CD4-positive, CD25-positive, alpha-beta regulatory T cell (primary cell): ENCODE results near the gene MFN2. TPM values are rescaled to one million over a fixed set of nuclear protein-coding genes. Genes with fewer than 3 reads are reported as not detected.
"Not testable (repeated sequence)": the region's sequence is repeated elsewhere in the genome, so short reads cannot be mapped to it uniquely, and the experiment has no call there.

Source experiments
- ATAC-seq, 2 donors: fragments of 150-1000 bp; cut with Tn5 transposase; one replicate each; pipeline ENCODE4 v1.10.0; 2021; ENCODE audit warnings: low read depth in 2 of 2, moderate number of reproducible peaks in 2 of 2, moderate library complexity in 1 of 2
- DNase-seq, 3 donors: peaks; one replicate each; pipeline versions ENCODE4 v3.0.0 to v3.0.0-alpha.2; 2012 to 2022; ENCODE audit warnings: mixed read lengths in 1 of 3
- H3K27ac ChIP-seq: one replicate; pipeline ENCODE4 v1.7.0; 2013; ENCODE audit warnings: mild to moderate bottlenecking, low read length; ENCODE audit not compliant: insufficient read depth, poor library complexity, severe bottlenecking
- H3K27me3 ChIP-seq: one replicate; pipeline ENCODE4 v1.7.0; 2013; ENCODE audit warnings: low read length; ENCODE audit not compliant: control insufficient read depth, insufficient read depth
- H3K36me3 ChIP-seq: one replicate; pipeline ENCODE4 v1.7.0; 2013; ENCODE audit warnings: mild to moderate bottlenecking, low read length, moderate library complexity; ENCODE audit not compliant: control insufficient read depth, insufficient read depth
- H3K4me1 ChIP-seq: 2 replicates; pipeline ENCODE4 v1.7.0; 2013; ENCODE audit warnings: mild to moderate bottlenecking, low read length; ENCODE audit not compliant: insufficient read depth, control insufficient read depth, poor library complexity, severe bottlenecking
- H3K4me3 ChIP-seq: one replicate; pipeline ENCODE4 v1.7.0; 2013; ENCODE audit warnings: low read depth, mild to moderate bottlenecking, low read length, moderate library complexity
- H3K9me3 ChIP-seq, 2 experiments: 1 replicate in 1 of 2; 2 replicates in 1 of 2; pipeline ENCODE4 v1.7.0; 2013; ENCODE audit warnings: low read length in 2 of 2, mild to moderate bottlenecking in 1 of 2, moderate library complexity in 1 of 2; ENCODE audit not compliant: control insufficient read depth in 2 of 2
- H3K27ac Mint-ChIP-seq, 3 donors: one replicate each; pipeline ENCODE4 v1.8.0; 2020 to 2022; ENCODE audit warnings: mild to moderate bottlenecking in 3 of 3, mixed read lengths in 3 of 3, moderate library complexity in 2 of 3
- H3K27me3 Mint-ChIP-seq: one replicate; pipeline ENCODE4 v1.8.0; 2022; ENCODE audit warnings: mild to moderate bottlenecking, mixed read lengths
- H3K36me3 Mint-ChIP-seq: one replicate; pipeline ENCODE4 v1.8.0; 2020; ENCODE audit warnings: mixed read lengths
- H3K4me1 Mint-ChIP-seq, 4 donors: one replicate each; pipeline ENCODE4 v1.8.0; 2020 to 2022; ENCODE audit warnings: mixed read lengths in 4 of 4, mild to moderate bottlenecking in 1 of 4
- H3K4me3 Mint-ChIP-seq, 4 donors: one replicate each; pipeline ENCODE4 v1.8.0; 2020 to 2022; ENCODE audit warnings: mild to moderate bottlenecking in 4 of 4, mixed read lengths in 4 of 4, moderate library complexity in 3 of 4
- H3K9me3 Mint-ChIP-seq, 7 donors: one replicate each; pipeline ENCODE4 v1.8.0; 2020 to 2022; ENCODE audit warnings: mixed read lengths in 7 of 7, mild to moderate bottlenecking in 3 of 7, moderate library complexity in 2 of 7
- polyA plus RNA-seq, 4 donors: library from polyadenylated mRNA; unstranded; fragments of 300-500 nt; fragmentation: Illumina TruSeq; gene quantifications; one replicate each; pipeline ENCODE4 v1.2.3, GENCODE V29; 2021
- total RNA-seq: library from RNA; stranded (reverse); gene quantifications from one replicate; pipeline ENCODE4 v1.2.3, GENCODE V29; 2022

MFN2 gene
- total and polyA plus RNA-seq, 5 donors from 2014 or later = 30.0 to 39.1 (median 36.1) TPM

GRCh38 chr1:11938722-11939526 is 41.3 kb upstream of the MFN2 start:
- H3K27me3 Mint-ChIP-seq = no peaks in the 10 kb centered on the region
- no peak overlapping the region for H3K4me3 Mint-ChIP-seq
- DNase-seq = no peak
- H3K27ac Mint-ChIP-seq = no peak overlapping the region
- no peak for ATAC-seq
- no peaks in the 10 kb centered on the region for H3K9me3 Mint-ChIP-seq
- peaks cover 13% of the 10 kb centered on the region for H3K4me1 ChIP-seq
- H3K36me3 Mint-ChIP-seq = no peaks in the 10 kb centered on the region
- H3K27me3 ChIP-seq = no peaks in the 10 kb centered on the region
- no peaks in the 10 kb centered on the region for H3K9me3 ChIP-seq
- no peak overlapping the region for H3K4me3 ChIP-seq
- no peak overlapping the region for H3K27ac ChIP-seq
- no peaks in the 10 kb centered on the region for H3K36me3 ChIP-seq
- H3K4me1 Mint-ChIP-seq = peaks cover 0 to 7% (median 4%) of the 10 kb centered on the region in 4 donors

GRCh38 chr1:11939794-11940193 is 40.5 kb upstream of the MFN2 start:
- H3K36me3 Mint-ChIP-seq, H3K4me3 Mint-ChIP-seq, H3K9me3 ChIP-seq, DNase-seq, H3K9me3 Mint-ChIP-seq, H3K4me3 ChIP-seq, H3K36me3 ChIP-seq, H3K27me3 ChIP-seq, H3K4me1 ChIP-seq, ATAC-seq, H3K4me1 Mint-ChIP-seq, H3K27me3 Mint-ChIP-seq, H3K27ac Mint-ChIP-seq, H3K27ac ChIP-seq: not testable (repeated sequence)

- Mint-ChIP-seq H3K36me3 (no peaks in the 10 kb centered on the region), H3K9me3 (no peaks in the 10 kb centered on the region), H3K27ac (no peak overlapping the region), H3K27me3 (no peaks in the 10 kb centered on the region), H3K4me1 (peaks cover 0 to 2% (median 0%) of the 10 kb centered on the region in 4 donors), H3K4me3 (no peak overlapping the region)
- Histone ChIP-seq H3K36me3 (no peaks in the 10 kb centered on the region), H3K4me3 (no peak overlapping the region), H3K27ac (no peak overlapping the region), H3K4me1 (no peaks in the 10 kb centered on the region), H3K27me3 (no peaks in the 10 kb centered on the region), H3K9me3 (no peaks in the 10 kb centered on the region)
- DNase-seq (no peak), ATAC-seq (no peak)
Observed at GRCh38 chr1:11940260-11940921, 39.9 kb upstream of the MFN2 start.

GRCh38 chr1:11942280-11942679 is 38.0 kb upstream of the MFN2 start:
- no peak overlapping the region for H3K27ac Mint-ChIP-seq
- Histone ChIP-seq H3K4me3 (no peak overlapping the region), H3K27ac (no peak overlapping the region), H3K4me1 (no peaks in the 10 kb centered on the region), H3K27me3 (no peaks in the 10 kb centered on the region), H3K36me3 (no peaks in the 10 kb centered on the region), H3K9me3 (no peaks in the 10 kb centered on the region)
- H3K4me3 Mint-ChIP-seq = no peak overlapping the region
- no peak for DNase-seq
- H3K36me3 Mint-ChIP-seq = no peaks in the 10 kb centered on the region
- peaks cover 0 to 2% (median 0%) of the 10 kb centered on the region in 4 donors for H3K4me1 Mint-ChIP-seq
- no peaks in the 10 kb centered on the region for H3K9me3 Mint-ChIP-seq
- no peaks in the 10 kb centered on the region for H3K27me3 Mint-ChIP-seq
- ATAC-seq = no peak

GRCh38 chr1:11943619-11944018 is 36.6 kb upstream of the MFN2 start:
- Mint-ChIP-seq H3K36me3 (no peaks in the 10 kb centered on the region), H3K4me1 (peaks cover 0 to 2% (median 0%) of the 10 kb centered on the region in 4 donors), H3K27me3 (no peaks in the 10 kb centered on the region), H3K4me3 (no peak overlapping the region), H3K9me3 (no peaks in the 10 kb centered on the region), H3K27ac (no peak overlapping the region)
- H3K27ac ChIP-seq = no peak overlapping the region
- H3K4me1 ChIP-seq = no peaks in the 10 kb centered on the region
- no peak for ATAC-seq
- no peak for DNase-seq
- no peaks in the 10 kb centered on the region for H3K36me3 ChIP-seq
- H3K4me3 ChIP-seq = no peak overlapping the region
- H3K27me3 ChIP-seq = no peaks in the 10 kb centered on the region
- H3K9me3 ChIP-seq = no peaks in the 10 kb centered on the region

- no peak for DNase-seq
- H3K9me3 Mint-ChIP-seq = no peaks in the 10 kb centered on the region
- H3K27me3 Mint-ChIP-seq = no peaks in the 10 kb centered on the region
- no peak overlapping the region for H3K27ac ChIP-seq
- H3K27me3 ChIP-seq = no peaks in the 10 kb centered on the region
- H3K9me3 ChIP-seq = no peaks in the 10 kb centered on the region
- no peaks in the 10 kb centered on the region for H3K4me1 Mint-ChIP-seq
- no peaks in the 10 kb centered on the region for H3K36me3 Mint-ChIP-seq
- no peak overlapping the region for H3K4me3 Mint-ChIP-seq
- no peak overlapping the region for H3K4me3 ChIP-seq
- no peaks in the 10 kb centered on the region for H3K4me1 ChIP-seq
- no peaks in the 10 kb centered on the region for H3K36me3 ChIP-seq
- ATAC-seq = no peak
- no peak overlapping the region for H3K27ac Mint-ChIP-seq
Observed at GRCh38 chr1:11944358-11944931, 35.8 kb upstream of the MFN2 start.

- H3K27ac ChIP-seq = no peak overlapping the region
- H3K27ac Mint-ChIP-seq = no peak overlapping the region
- no peaks in the 10 kb centered on the region for H3K9me3 Mint-ChIP-seq
- H3K36me3 ChIP-seq = no peaks in the 10 kb centered on the region
- H3K9me3 ChIP-seq = no peaks in the 10 kb centered on the region
- ATAC-seq (no peak), DNase-seq (no peak)
- H3K36me3 Mint-ChIP-seq = no peaks in the 10 kb centered on the region
- H3K27me3 ChIP-seq = no peaks in the 10 kb centered on the region
- no peak overlapping the region for H3K4me3 ChIP-seq
- H3K4me1 Mint-ChIP-seq = no peaks in the 10 kb centered on the region
- H3K4me1 ChIP-seq = no peaks in the 10 kb centered on the region
- H3K27me3 Mint-ChIP-seq = no peaks in the 10 kb centered on the region
- H3K4me3 Mint-ChIP-seq = no peak overlapping the region
Observed at GRCh38 chr1:11946647-11947046, 33.6 kb upstream of the MFN2 start.
